LNCAP (cell line): ENCODE data around the gene OSBPL1A.

Source experiments
- TF ChIP-seq, protein P1 (sequence below): fragments of 450-650 bp; IDR thresholded peaks from 2 replicates; pipeline ENCODE4 v1.5.1; 2017; ENCODE audit warnings: mild to moderate bottlenecking

Gene OSBPL1A

GRCh38 chr18:24112874-24113615, 284.6 kb downstream of the OSBPL1A start:
- TF ChIP-seq, protein P1, sequence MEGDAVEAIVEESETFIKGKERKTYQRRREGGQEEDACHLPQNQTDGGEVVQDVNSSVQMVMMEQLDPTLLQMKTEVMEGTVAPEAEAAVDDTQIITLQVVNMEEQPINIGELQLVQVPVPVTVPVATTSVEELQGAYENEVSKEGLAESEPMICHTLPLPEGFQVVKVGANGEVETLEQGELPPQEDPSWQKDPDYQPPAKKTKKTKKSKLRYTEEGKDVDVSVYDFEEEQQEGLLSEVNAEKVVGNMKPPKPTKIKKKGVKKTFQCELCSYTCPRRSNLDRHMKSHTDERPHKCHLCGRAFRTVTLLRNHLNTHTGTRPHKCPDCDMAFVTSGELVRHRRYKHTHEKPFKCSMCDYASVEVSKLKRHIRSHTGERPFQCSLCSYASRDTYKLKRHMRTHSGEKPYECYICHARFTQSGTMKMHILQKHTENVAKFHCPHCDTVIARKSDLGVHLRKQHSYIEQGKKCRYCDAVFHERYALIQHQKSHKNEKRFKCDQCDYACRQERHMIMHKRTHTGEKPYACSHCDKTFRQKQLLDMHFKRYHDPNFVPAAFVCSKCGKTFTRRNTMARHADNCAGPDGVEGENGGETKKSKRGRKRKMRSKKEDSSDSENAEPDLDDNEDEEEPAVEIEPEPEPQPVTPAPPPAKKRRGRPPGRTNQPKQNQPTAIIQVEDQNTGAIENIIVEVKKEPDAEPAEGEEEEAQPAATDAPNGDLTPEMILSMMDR = no peak

DNA sequence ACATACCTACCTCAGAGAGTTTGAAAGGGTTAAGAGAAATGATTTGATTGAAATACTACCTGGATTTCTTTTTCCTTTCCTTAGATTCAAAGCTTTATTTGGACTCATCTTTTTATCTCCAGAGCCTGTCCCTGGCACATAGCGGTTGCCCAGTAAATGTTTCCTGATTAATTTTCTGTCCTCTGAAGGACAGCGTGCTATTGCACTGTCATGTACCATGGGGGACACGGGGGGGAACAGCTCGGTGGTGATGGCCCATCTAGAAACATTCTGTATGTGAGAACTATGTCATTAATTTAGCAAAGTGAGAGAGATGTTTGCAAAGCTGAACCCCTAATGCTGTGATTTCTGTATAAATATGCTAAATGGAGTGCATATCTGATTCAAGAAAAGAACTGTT, 285.2 kb downstream of the OSBPL1A start:
- TF ChIP-seq, protein P1 = no peak
